Nephron (organoid): ENCODE results near the gene CMTM4.
A peak's percentile ranks its signal among the peaks of the same experiment; 100 is the strongest.

Experiments used
- H3K27ac Mint-ChIP-seq, 3 experiments: 2 replicates each; pipeline ENCODE4 v1.8.0; 2020; ENCODE audit warnings: mixed read lengths in 3 of 3, mild to moderate bottlenecking in 2 of 3, moderate library complexity in 1 of 3
- H3K27me3 Mint-ChIP-seq: 2 replicates; pipeline ENCODE4 v1.8.0; 2021; ENCODE audit warnings: low read depth, mild to moderate bottlenecking, moderate library complexity, mixed read lengths
- H3K36me3 Mint-ChIP-seq: 2 replicates; pipeline ENCODE4 v1.8.0; 2020; ENCODE audit warnings: low read depth, mixed read lengths
- H3K4me1 Mint-ChIP-seq: 2 replicates; pipeline ENCODE4 v1.8.0; 2020; ENCODE audit warnings: mixed read lengths
- H3K4me3 Mint-ChIP-seq, 3 experiments: 2 replicates each; pipeline ENCODE4 v1.8.0; 2020; ENCODE audit warnings: mild to moderate bottlenecking in 3 of 3, mixed read lengths in 3 of 3, moderate library complexity in 2 of 3
- H3K9me3 Mint-ChIP-seq: 2 replicates; pipeline ENCODE4 v1.8.0; 2020; ENCODE audit warnings: mixed read lengths
- CTCF ChIP-seq, 3 experiments: fragments of 200-600 bp; sonication (generic); IDR thresholded peaks; one replicate each; pipeline ENCODE4 v1.5.0; 2021; ENCODE audit warnings: antibody characterized with exemption in 3 of 3; ENCODE audit not compliant: unreplicated experiment in 3 of 3

Gene CMTM4

GRCh38 chr16:66591018-66591417 is 105.5 kb downstream of the CMTM4 start:
- Mint-ChIP-seq H3K4me3 (no peak overlapping the region), H3K4me1 (no peaks in the 10 kb centered on the region), H3K27me3 (no peaks in the 10 kb centered on the region), H3K36me3 (no peaks in the 10 kb centered on the region), H3K9me3 (no peaks in the 10 kb centered on the region), H3K27ac (no peak overlapping the region)
- no peak for TF ChIP-seq CTCF (IDR thresholded peaks at IDR 0.05; ENCODE audit: unreplicated experiment in 3 of 3)

GRCh38 chr16:66590322-66590721 is 106.2 kb downstream of the CMTM4 start:
- Mint-ChIP-seq H3K4me3 (no peak overlapping the region), H3K27me3 (no peaks in the 10 kb centered on the region), H3K27ac (peak overlapping the region in 1 of 3 experiments; percentile 5), H3K36me3 (no peaks in the 10 kb centered on the region), H3K9me3 (no peaks in the 10 kb centered on the region), H3K4me1 (peaks cover 6% of the 10 kb centered on the region)
- TF ChIP-seq CTCF (IDR thresholded peaks at IDR 0.05; ENCODE audit: unreplicated experiment in 3 of 3): no peak

GRCh38 chr16:66588981-66589713 is 107.4 kb downstream of the CMTM4 start:
- peak overlapping the region in 1 of 3 experiments; percentile 43 for H3K27ac Mint-ChIP-seq

GRCh38 chr16:66587881-66588600 is 108.5 kb downstream of the CMTM4 start:
- no peak for TF ChIP-seq CTCF (IDR thresholded peaks at IDR 0.05; ENCODE audit: unreplicated experiment in 3 of 3)
- Mint-ChIP-seq H3K36me3 (no peaks in the 10 kb centered on the region), H3K9me3 (no peaks in the 10 kb centered on the region), H3K4me3 (no peak overlapping the region), H3K4me1 (peaks cover 8% of the 10 kb centered on the region), H3K27ac (peak overlapping the region in 1 of 3 experiments; percentile 48), H3K27me3 (no peaks in the 10 kb centered on the region)

More at GRCh38 chr16:66588981-66589713, 107.4 kb downstream of the CMTM4 start:
- Mint-ChIP-seq H3K4me1 (peaks cover 8% of the 10 kb centered on the region), H3K36me3 (no peaks in the 10 kb centered on the region), H3K4me3 (no peak overlapping the region), H3K9me3 (no peaks in the 10 kb centered on the region), H3K27me3 (no peaks in the 10 kb centered on the region)
- peak in 2 of 3 experiments; percentile 12 to 20 for TF ChIP-seq CTCF (IDR thresholded peaks at IDR 0.05; ENCODE audit: unreplicated experiment in 3 of 3)

GRCh38 chr16:66585481-66586239 is 110.9 kb downstream of the CMTM4 start:
- peak overlapping the region; percentile 30 to 58 (median 43) for H3K27ac Mint-ChIP-seq
- no peak overlapping the region for H3K4me3 Mint-ChIP-seq
- no peak for TF ChIP-seq CTCF (IDR thresholded peaks at IDR 0.05; ENCODE audit: unreplicated experiment in 3 of 3)

More at GRCh38 chr16:66585481-66586239, 110.9 kb downstream of the CMTM4 start:
- Mint-ChIP-seq H3K27me3 (no peaks in the 10 kb centered on the region), H3K36me3 (no peaks in the 10 kb centered on the region), H3K4me1 (peaks cover 23% of the 10 kb centered on the region), H3K9me3 (no peaks in the 10 kb centered on the region)
